ENCODE measurements around the gene CPNE2.
A peak's percentile ranks its signal among the peaks of the same experiment; 100 is the strongest.

The CPNE2 gene

GRCh38 chr16:57071831-57072582, 20.4 kb upstream of the CPNE2 start:
- ATAC-seq (ENCODE audit: low read depth) (peak; percentile 98), DNase-seq (ENCODE audit: low spot score) (no peak)
- H3K27me3 ChIP-seq (ENCODE audit: insufficient read depth, poor library complexity, severe bottlenecking) = no peaks in the 10 kb centered on the region
- H3K27ac ChIP-seq (ENCODE audit: poor library complexity, severe bottlenecking) = peak overlapping the region; percentile 44
- H3K36me3 ChIP-seq (ENCODE audit: low read depth) = no peaks in the 10 kb centered on the region
- TF ChIP-seq CTCF (IDR thresholded peaks at IDR 0.05; ENCODE audit: poor library complexity, severe bottlenecking) = no peak
- H3K9me3 ChIP-seq (ENCODE audit: severe bottlenecking) = no peaks in the 10 kb centered on the region
- peaks cover 9% of the 10 kb centered on the region for H3K4me1 ChIP-seq (ENCODE audit: insufficient read depth, poor library complexity, severe bottlenecking)
- H3K4me3 ChIP-seq (ENCODE audit: severe bottlenecking) = no peak overlapping the region

GRCh38 chr16:57072616-57073275, 19.6 kb upstream of the CPNE2 start:
- Histone ChIP-seq H3K27me3 (ENCODE audit: insufficient read depth, poor library complexity, severe bottlenecking) (no peaks in the 10 kb centered on the region), H3K4me1 (ENCODE audit: insufficient read depth, poor library complexity, severe bottlenecking) (peaks cover 9% of the 10 kb centered on the region), H3K36me3 (ENCODE audit: low read depth) (no peaks in the 10 kb centered on the region), H3K9me3 (ENCODE audit: severe bottlenecking) (no peaks in the 10 kb centered on the region), H3K27ac (ENCODE audit: poor library complexity, severe bottlenecking) (peak overlapping the region; percentile 44), H3K4me3 (ENCODE audit: severe bottlenecking) (no peak overlapping the region)
- ATAC-seq (ENCODE audit: low read depth) (no peak), DNase-seq (ENCODE audit: low spot score) (no peak)
- no peak for TF ChIP-seq CTCF (IDR thresholded peaks at IDR 0.05; ENCODE audit: poor library complexity, severe bottlenecking)

GRCh38 chr16:57077714-57078113, 14.7 kb upstream of the CPNE2 start:
- no peak for ATAC-seq (ENCODE audit: low read depth)
- Histone ChIP-seq H3K27ac (ENCODE audit: poor library complexity, severe bottlenecking) (no peak overlapping the region), H3K4me1 (ENCODE audit: insufficient read depth, poor library complexity, severe bottlenecking) (no peaks in the 10 kb centered on the region), H3K27me3 (ENCODE audit: insufficient read depth, poor library complexity, severe bottlenecking) (no peaks in the 10 kb centered on the region), H3K36me3 (ENCODE audit: low read depth) (no peaks in the 10 kb centered on the region), H3K9me3 (ENCODE audit: severe bottlenecking) (no peaks in the 10 kb centered on the region), H3K4me3 (ENCODE audit: severe bottlenecking) (no peak overlapping the region)
- DNase-seq (ENCODE audit: low spot score) = no peak
- no peak for TF ChIP-seq CTCF (IDR thresholded peaks at IDR 0.05; ENCODE audit: poor library complexity, severe bottlenecking)

- Histone ChIP-seq H3K9me3 (ENCODE audit: severe bottlenecking) (no peaks in the 10 kb centered on the region), H3K36me3 (ENCODE audit: low read depth) (no peaks in the 10 kb centered on the region), H3K4me1 (ENCODE audit: insufficient read depth, poor library complexity, severe bottlenecking) (no peaks in the 10 kb centered on the region), H3K4me3 (ENCODE audit: severe bottlenecking) (no peak overlapping the region), H3K27ac (ENCODE audit: poor library complexity, severe bottlenecking) (no peak overlapping the region), H3K27me3 (ENCODE audit: insufficient read depth, poor library complexity, severe bottlenecking) (no peaks in the 10 kb centered on the region)
- ATAC-seq (ENCODE audit: low read depth) = no peak
- no peak for TF ChIP-seq CTCF (IDR thresholded peaks at IDR 0.05; ENCODE audit: poor library complexity, severe bottlenecking)
- DNase-seq (ENCODE audit: low spot score) = no peak
Observed at GRCh38 chr16:57081744-57082143, 10.6 kb upstream of the CPNE2 start.

- ATAC-seq (ENCODE audit: low read depth) (no peak), DNase-seq (ENCODE audit: low spot score) (no peak)
- no peak for TF ChIP-seq CTCF (IDR thresholded peaks at IDR 0.05; ENCODE audit: poor library complexity, severe bottlenecking)
- no peak overlapping the region for H3K27ac ChIP-seq (ENCODE audit: poor library complexity, severe bottlenecking)
- no peaks in the 10 kb centered on the region for H3K4me1 ChIP-seq (ENCODE audit: insufficient read depth, poor library complexity, severe bottlenecking)
- no peaks in the 10 kb centered on the region for H3K9me3 ChIP-seq (ENCODE audit: severe bottlenecking)
- H3K4me3 ChIP-seq (ENCODE audit: severe bottlenecking) = no peak overlapping the region
- no peaks in the 10 kb centered on the region for H3K27me3 ChIP-seq (ENCODE audit: insufficient read depth, poor library complexity, severe bottlenecking)
- H3K36me3 ChIP-seq (ENCODE audit: low read depth) = no peaks in the 10 kb centered on the region
Observed at GRCh38 chr16:57082664-57083063, 9.7 kb upstream of the CPNE2 start.
